Mesendoderm (in vitro differentiated cells): ENCODE data around the gene CABCOCO1.

ENCODE experiments used
- DNase-seq: peaks from one replicate; pipeline ENCODE4 v3.0.0; 2013
- H2AK5ac ChIP-seq: 2 replicates; pipeline ENCODE4 v1.6.1; 2013; ENCODE audit warnings: low read length, inconsistent platforms
- H2BK120ac ChIP-seq: 2 replicates; pipeline ENCODE4 v1.6.1; 2013; ENCODE audit warnings: low read depth, mild to moderate bottlenecking, low read length, moderate library complexity, mixed read lengths
- H2BK15ac ChIP-seq: replicated peaks from 2 replicates; pipeline ENCODE4 v1.6.1; 2013; ENCODE audit warnings: low read depth, mild to moderate bottlenecking, moderate library complexity
- H2BK5ac ChIP-seq: 2 replicates; pipeline ENCODE4 v1.6.1; 2013; ENCODE audit warnings: low read length, inconsistent platforms
- H3K18ac ChIP-seq: 2 replicates; pipeline ENCODE4 v1.6.1; 2013; ENCODE audit warnings: mild to moderate bottlenecking, low read length, mixed read lengths
- H3K23ac ChIP-seq: one replicate; pipeline ENCODE4 v1.6.1; 2013; ENCODE audit warnings: low read length
- H3K27ac ChIP-seq: 2 replicates; pipeline ENCODE4 v1.5.1; 2013; ENCODE audit warnings: low read depth, mild to moderate bottlenecking, inconsistent platforms, low read length, moderate library complexity
- H3K27me3 ChIP-seq: 2 replicates; pipeline ENCODE4 v1.6.1; 2013; ENCODE audit warnings: low read length, control low read depth, mild to moderate bottlenecking, inconsistent platforms; ENCODE audit not compliant: insufficient read depth, poor library complexity
- H3K36me3 ChIP-seq: 2 replicates; pipeline ENCODE4 v1.6.1; 2013; ENCODE audit warnings: low read length, inconsistent platforms; ENCODE audit not compliant: control insufficient read depth, insufficient read depth
- H3K4ac ChIP-seq: one replicate; pipeline ENCODE4 v1.6.1; 2013; ENCODE audit warnings: low read depth, mild to moderate bottlenecking, low read length, moderate library complexity
- H3K4me1 ChIP-seq: 2 replicates; pipeline ENCODE4 v1.6.1; 2013; ENCODE audit warnings: low read depth, low read length, inconsistent platforms; ENCODE audit not compliant: control insufficient read depth
- H3K4me2 ChIP-seq: 2 replicates; pipeline ENCODE4 v1.6.1; 2013; ENCODE audit warnings: low read length
- H3K4me3 ChIP-seq: 2 replicates; pipeline ENCODE4 v1.5.1; 2013; ENCODE audit warnings: mild to moderate bottlenecking, low read length
- H3K56ac ChIP-seq: one replicate; pipeline ENCODE4 v1.6.1; 2013; ENCODE audit warnings: low read length
- H3K79me1 ChIP-seq: 2 replicates; pipeline ENCODE4 v1.6.1; 2013; ENCODE audit warnings: low read length, inconsistent platforms
- H3K79me2 ChIP-seq: 2 replicates; pipeline ENCODE4 v1.6.1; 2013; ENCODE audit warnings: mild to moderate bottlenecking, low read length; ENCODE audit not compliant: control insufficient read depth, insufficient read depth
- H3K9ac ChIP-seq: 2 replicates; pipeline ENCODE4 v1.6.1; 2013; ENCODE audit warnings: low read length, inconsistent platforms
- H4K5ac ChIP-seq: one replicate; pipeline ENCODE4 v1.6.1; 2013; ENCODE audit warnings: low read length
- H4K8ac ChIP-seq: one replicate; pipeline ENCODE4 v1.6.1; 2013; ENCODE audit warnings: low read depth, mild to moderate bottlenecking, control low read depth, low read length, moderate library complexity
- WGBS: extraction: QIAGEN DNeasy Blood & Tissue Kit; methylation state at CpG from one replicate; pipeline ENCODE4 v1.1.7; 2013; ENCODE audit warnings: low lambda C conversion rate, missing lambda C conversion rate; ENCODE audit not compliant: insufficient coverage; ENCODE audit errors: extremely low coverage; 5-methylcytosine and 5-hydroxymethylcytosine counted together

CABCOCO1 gene

GRCh38 chr10:61669161-61669725, 6.5 kb downstream of the CABCOCO1 start:
- no peak overlapping the region for H3K4ac ChIP-seq
- no peak overlapping the region for H2BK15ac ChIP-seq
- H3K4me3 ChIP-seq = no peak overlapping the region
- no peaks in the 10 kb centered on the region for H3K27me3 ChIP-seq
- no peak overlapping the region for H3K9ac ChIP-seq
- no peak for DNase-seq
- H3K79me2 ChIP-seq = no peaks in the 10 kb centered on the region
- H3K56ac ChIP-seq = no peak overlapping the region
- H4K5ac ChIP-seq = no peak overlapping the region
- no peaks in the 10 kb centered on the region for H3K4me1 ChIP-seq
- no peak overlapping the region for H4K8ac ChIP-seq
- no peak overlapping the region for H3K4me2 ChIP-seq
- no peak overlapping the region for H3K18ac ChIP-seq
- no peak overlapping the region for H3K23ac ChIP-seq
- H3K27ac ChIP-seq = no peak overlapping the region
- H2BK5ac ChIP-seq = no peak overlapping the region
- H3K36me3 ChIP-seq = no peaks in the 10 kb centered on the region
- no peak overlapping the region for H2BK120ac ChIP-seq
- no peak overlapping the region for H2AK5ac ChIP-seq
- no peaks in the 10 kb centered on the region for H3K79me1 ChIP-seq

- Histone ChIP-seq H3K27me3 (no peaks in the 10 kb centered on the region), H3K4me2 (no peak overlapping the region), H3K36me3 (no peaks in the 10 kb centered on the region), H3K4ac (no peak overlapping the region), H2BK120ac (no peak overlapping the region), H3K79me1 (no peaks in the 10 kb centered on the region), H2BK15ac (no peak overlapping the region), H3K4me3 (no peak overlapping the region), H3K27ac (no peak overlapping the region), H3K18ac (no peak overlapping the region), H3K56ac (no peak overlapping the region), H2AK5ac (no peak overlapping the region), H3K4me1 (no peaks in the 10 kb centered on the region), H4K5ac (no peak overlapping the region), H3K23ac (no peak overlapping the region), H2BK5ac (no peak overlapping the region), H4K8ac (no peak overlapping the region), H3K9ac (no peak overlapping the region), H3K79me2 (no peaks in the 10 kb centered on the region)
- no peak for DNase-seq
Observed at GRCh38 chr10:61669849-61670248, 7.1 kb downstream of the CABCOCO1 start.

GRCh38 chr10:61673360-61673759, 10.6 kb downstream of the CABCOCO1 start:
- H3K27me3 ChIP-seq = no peaks in the 10 kb centered on the region
- no peak overlapping the region for H3K18ac ChIP-seq
- no peak overlapping the region for H2AK5ac ChIP-seq
- no peak overlapping the region for H4K5ac ChIP-seq
- no peaks in the 10 kb centered on the region for H3K4me1 ChIP-seq
- no peak overlapping the region for H3K27ac ChIP-seq
- H2BK120ac ChIP-seq = no peak overlapping the region
- H2BK15ac ChIP-seq = no peak overlapping the region
- no peak overlapping the region for H3K9ac ChIP-seq
- no peak for DNase-seq
- H2BK5ac ChIP-seq = no peak overlapping the region
- H3K23ac ChIP-seq = no peak overlapping the region
- no peak overlapping the region for H3K4me3 ChIP-seq
- H3K4ac ChIP-seq = no peak overlapping the region
- no peak overlapping the region for H4K8ac ChIP-seq
- no peaks in the 10 kb centered on the region for H3K36me3 ChIP-seq
- no CpG with 5 or more reads among the region's 4 CpGs for WGBS
- no peaks in the 10 kb centered on the region for H3K79me1 ChIP-seq
- H3K56ac ChIP-seq = no peak overlapping the region
- no peak overlapping the region for H3K4me2 ChIP-seq
- H3K79me2 ChIP-seq = no peaks in the 10 kb centered on the region

- no peaks in the 10 kb centered on the region for H3K36me3 ChIP-seq
- H3K9ac ChIP-seq = no peak overlapping the region
- no peaks in the 10 kb centered on the region for H3K79me2 ChIP-seq
- no peak for DNase-seq
- H3K4ac ChIP-seq = no peak overlapping the region
- no peak overlapping the region for H3K56ac ChIP-seq
- H2BK5ac ChIP-seq = no peak overlapping the region
- no peak overlapping the region for H2AK5ac ChIP-seq
- H3K18ac ChIP-seq = no peak overlapping the region
- H3K4me1 ChIP-seq = no peaks in the 10 kb centered on the region
- no peak overlapping the region for H3K4me2 ChIP-seq
- no CpG with 5 or more reads among the region's 1 CpG for WGBS
- no peak overlapping the region for H4K8ac ChIP-seq
- H4K5ac ChIP-seq = no peak overlapping the region
- no peak overlapping the region for H3K27ac ChIP-seq
- H3K23ac ChIP-seq = no peak overlapping the region
- H3K4me3 ChIP-seq = no peak overlapping the region
- no peaks in the 10 kb centered on the region for H3K79me1 ChIP-seq
- no peak overlapping the region for H2BK15ac ChIP-seq
- no peak overlapping the region for H2BK120ac ChIP-seq
- no peaks in the 10 kb centered on the region for H3K27me3 ChIP-seq
Observed at GRCh38 chr10:61682323-61682722, 19.6 kb downstream of the CABCOCO1 start.

GRCh38 chr10:61683319-61683718, 20.6 kb downstream of the CABCOCO1 start:
- no peak overlapping the region for H3K18ac ChIP-seq
- H3K27ac ChIP-seq = no peak overlapping the region
- no peak overlapping the region for H3K23ac ChIP-seq
- no peak overlapping the region for H3K9ac ChIP-seq
- H4K5ac ChIP-seq = no peak overlapping the region
- H2AK5ac ChIP-seq = no peak overlapping the region
- H2BK5ac ChIP-seq = no peak overlapping the region
- H3K4ac ChIP-seq = no peak overlapping the region
- no peaks in the 10 kb centered on the region for H3K4me1 ChIP-seq
- no peaks in the 10 kb centered on the region for H3K79me2 ChIP-seq
- no peak for DNase-seq
- no peak overlapping the region for H2BK15ac ChIP-seq
- H3K56ac ChIP-seq = no peak overlapping the region
- no peak overlapping the region for H3K4me2 ChIP-seq
- no peak overlapping the region for H3K4me3 ChIP-seq
- no CpG with 5 or more reads among the region's 1 CpG for WGBS
- H3K27me3 ChIP-seq = no peaks in the 10 kb centered on the region
- no peaks in the 10 kb centered on the region for H3K36me3 ChIP-seq
- no peak overlapping the region for H4K8ac ChIP-seq
- H2BK120ac ChIP-seq = no peak overlapping the region
- H3K79me1 ChIP-seq = no peaks in the 10 kb centered on the region

GRCh38 chr10:61684894-61685507, 22.3 kb downstream of the CABCOCO1 start:
- no CpG with 5 or more reads among the region's 3 CpGs for WGBS
- H2AK5ac ChIP-seq = no peak overlapping the region
- no peaks in the 10 kb centered on the region for H3K36me3 ChIP-seq
- H3K18ac ChIP-seq = no peak overlapping the region
- H3K23ac ChIP-seq = no peak overlapping the region
- no peaks in the 10 kb centered on the region for H3K79me1 ChIP-seq
- H3K4ac ChIP-seq = no peak overlapping the region
- no peak overlapping the region for H2BK15ac ChIP-seq
- H3K4me2 ChIP-seq = no peak overlapping the region
- H3K4me3 ChIP-seq = no peak overlapping the region
- H4K8ac ChIP-seq = no peak overlapping the region
- no peak overlapping the region for H3K9ac ChIP-seq
- H2BK5ac ChIP-seq = no peak overlapping the region
- H3K27ac ChIP-seq = no peak overlapping the region
- no peaks in the 10 kb centered on the region for H3K4me1 ChIP-seq
- no peak overlapping the region for H3K56ac ChIP-seq
- DNase-seq = no peak
- no peaks in the 10 kb centered on the region for H3K27me3 ChIP-seq
- no peak overlapping the region for H2BK120ac ChIP-seq
- H4K5ac ChIP-seq = no peak overlapping the region
- no peaks in the 10 kb centered on the region for H3K79me2 ChIP-seq
